Medulla oblongata (tissue), 1 donor: Measurements from ENCODE around the gene SBK1.

Source experiments
- DNase-seq: peaks from one replicate; pipeline ENCODE4 v3.0.0-alpha.2; 2015; ENCODE audit errors: extremely low spot score

The SBK1 gene

DNA sequence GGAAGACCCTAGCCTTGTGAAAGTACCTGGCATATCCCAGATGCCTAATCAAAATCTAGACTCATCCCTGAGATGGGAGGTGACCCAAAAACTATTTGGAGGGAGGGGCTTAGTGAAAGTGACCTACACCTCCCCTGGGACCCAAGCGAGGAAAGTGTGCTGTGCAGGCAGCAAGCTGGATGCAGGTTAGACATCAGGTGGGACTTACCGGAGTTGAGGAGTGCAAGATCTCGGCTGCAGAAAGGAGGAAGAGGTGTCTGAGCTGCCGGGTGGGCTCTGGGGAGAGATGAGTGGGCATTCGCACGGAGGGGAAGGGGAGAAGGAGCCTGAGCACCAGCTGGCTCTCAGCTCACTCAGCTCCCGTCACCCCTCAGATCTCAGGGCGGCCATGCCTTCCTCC, 10.3 kb upstream of the SBK1 start:
- DNase-seq = no peak

DNA sequence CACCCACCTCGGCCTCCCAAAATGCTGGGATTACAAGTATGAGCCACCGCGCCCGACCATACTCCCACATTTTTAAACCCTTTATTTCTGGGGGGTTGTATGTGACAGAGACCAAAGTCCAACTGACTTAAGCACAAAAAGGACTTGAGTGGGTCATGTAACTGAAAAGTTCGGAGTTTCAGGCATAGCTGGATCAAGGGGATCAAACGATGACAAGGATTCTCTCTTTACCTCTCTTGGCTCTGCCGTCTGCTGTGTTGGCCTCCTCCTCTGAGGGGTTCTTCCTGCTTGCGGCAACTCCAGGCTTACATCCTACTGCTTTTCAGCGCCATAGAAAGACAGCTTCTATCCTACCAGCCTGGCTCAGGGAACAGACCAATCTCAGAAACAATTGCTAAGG, 9.2 kb upstream of the SBK1 start:
- DNase-seq = no peak

DNA sequence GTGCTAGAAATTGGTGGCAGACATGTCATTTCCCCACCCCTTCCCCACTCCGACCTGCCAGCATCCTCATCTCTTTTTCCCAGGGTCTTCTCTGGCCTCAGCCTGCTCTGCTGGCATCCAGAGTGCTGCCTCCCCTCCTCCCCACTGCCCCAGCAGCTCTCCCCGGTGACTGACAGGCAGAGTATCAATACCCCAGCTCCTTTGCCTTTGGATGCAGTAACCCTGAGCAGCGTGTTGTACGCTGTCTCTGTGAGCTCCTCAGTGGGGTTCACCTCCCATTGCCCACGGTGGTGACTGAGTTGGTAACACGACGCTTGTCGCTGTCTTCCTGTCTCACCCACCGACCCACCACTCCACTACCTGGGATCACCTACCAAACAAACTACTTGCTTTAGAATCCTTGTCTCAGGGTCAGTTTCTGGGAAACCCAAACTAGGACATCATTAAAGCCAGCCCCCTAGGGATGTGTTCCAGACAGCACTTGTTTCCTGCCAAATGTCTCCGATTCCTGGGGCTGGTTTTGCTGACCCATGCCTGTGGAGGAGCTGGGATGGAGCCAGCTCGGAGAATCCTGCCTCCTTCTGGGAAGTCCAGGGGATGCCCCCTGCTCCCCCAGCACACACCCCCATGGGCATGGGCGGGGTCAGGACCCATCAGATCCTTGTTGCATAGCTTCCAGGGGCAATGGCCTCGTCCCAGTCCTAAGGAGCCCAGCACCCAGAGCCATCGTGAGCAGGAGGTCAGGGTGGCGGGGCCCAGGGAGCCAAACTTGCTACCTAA, 8.3 kb upstream of the SBK1 start:
- no peak for DNase-seq

- no peak for DNase-seq
Observed at GRCh38 chr16:28285649-28286048, 6.7 kb upstream of the SBK1 start.

- DNase-seq = no peak
Observed at GRCh38 chr16:28288114-28288513, 4.2 kb upstream of the SBK1 start.

GRCh38 chr16:28289048-28289447, 3.3 kb upstream of the SBK1 start:
- no peak for DNase-seq

GRCh38 chr16:28289939-28290858, 2.1 kb upstream of the SBK1 start:
- DNase-seq = no peak

DNA sequence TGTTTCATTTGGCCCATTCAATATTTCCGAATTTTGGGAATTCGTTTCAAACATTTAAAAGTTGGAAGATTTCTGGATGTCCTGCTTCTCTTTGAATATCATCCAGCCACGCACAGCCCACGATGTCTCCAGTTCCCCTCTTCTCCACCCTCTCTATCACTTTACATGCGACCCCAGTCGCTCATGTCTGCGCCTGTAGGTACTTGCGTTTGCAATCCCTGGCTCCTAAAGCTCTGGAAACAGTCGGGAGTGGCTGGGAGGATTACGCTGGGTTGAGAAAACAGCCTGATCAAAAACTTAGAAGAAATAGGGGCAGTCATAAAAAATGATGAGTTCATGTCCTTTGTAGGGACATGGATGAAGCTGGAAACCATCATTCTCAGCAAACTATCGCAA, 1.5 kb upstream of the SBK1 start:
- no peak for DNase-seq

DNA sequence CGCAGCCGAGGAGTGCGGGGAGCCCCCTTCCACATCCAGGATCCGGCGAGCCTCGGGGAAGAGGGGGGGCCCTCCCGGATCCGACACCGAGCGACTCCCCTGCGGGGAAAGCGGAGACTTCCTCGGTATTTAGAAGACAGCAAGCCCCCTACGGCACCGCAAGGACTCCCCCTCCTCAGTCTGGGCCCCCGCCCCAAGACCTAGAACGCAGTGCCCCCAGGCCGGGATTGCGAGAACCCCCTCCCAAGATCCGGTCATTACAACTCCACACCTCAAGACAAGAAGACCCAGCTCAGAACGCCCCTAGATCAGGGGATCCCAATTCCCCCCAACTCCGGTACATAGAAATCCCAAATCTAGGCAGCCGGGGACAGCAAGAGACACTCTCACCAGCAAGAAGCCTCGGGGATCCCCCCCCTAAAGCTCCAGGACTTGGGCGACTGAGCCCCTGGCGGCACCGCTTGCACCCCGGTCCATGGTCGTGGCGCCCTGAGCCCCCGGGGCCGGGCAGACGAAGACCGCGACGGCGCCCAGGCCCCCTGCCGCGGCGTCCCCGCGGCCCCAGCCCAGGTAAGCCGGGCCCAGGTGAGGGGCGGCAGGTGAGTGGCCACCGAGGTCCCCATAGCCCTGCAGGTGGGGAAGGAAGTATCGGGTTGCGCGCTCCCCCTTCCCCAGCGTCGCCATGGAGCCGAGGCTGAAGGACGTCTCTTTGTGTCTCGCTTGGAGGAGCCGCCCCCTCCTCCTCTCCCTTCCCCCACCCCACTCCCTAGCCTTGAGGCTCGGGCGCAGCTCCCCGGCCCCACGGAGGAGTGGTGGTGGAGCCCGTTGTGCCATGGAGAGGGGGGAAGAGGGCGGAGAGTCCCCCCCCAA, 641 bp downstream of the SBK1 start:
- DNase-seq = no peak

GRCh38 chr16:28293601-28293960, 1.3 kb downstream of the SBK1 start:
- no peak for DNase-seq

- no peak for DNase-seq
Observed at GRCh38 chr16:28294201-28294600, 1.9 kb downstream of the SBK1 start.

DNA sequence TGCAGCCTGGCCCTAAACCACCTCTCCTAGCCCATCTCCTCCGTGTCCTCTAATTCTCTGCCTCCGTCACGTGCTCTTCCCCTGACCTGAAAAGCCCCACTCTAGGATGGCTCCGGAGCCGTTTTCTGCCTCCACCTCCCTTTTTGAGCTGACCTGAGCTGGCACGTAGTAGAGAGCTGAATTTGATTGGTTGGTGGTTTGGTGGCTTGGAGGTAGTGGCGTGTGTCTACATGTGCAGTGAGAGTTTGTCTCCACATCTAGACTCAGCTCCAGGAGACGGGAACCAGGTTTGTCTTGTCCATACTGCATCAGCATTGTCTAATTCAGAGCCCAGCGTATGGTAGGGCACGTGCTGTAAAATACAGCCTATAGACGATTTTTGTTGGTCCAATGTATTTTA, 3.0 kb downstream of the SBK1 start:
- DNase-seq = no peak

DNA sequence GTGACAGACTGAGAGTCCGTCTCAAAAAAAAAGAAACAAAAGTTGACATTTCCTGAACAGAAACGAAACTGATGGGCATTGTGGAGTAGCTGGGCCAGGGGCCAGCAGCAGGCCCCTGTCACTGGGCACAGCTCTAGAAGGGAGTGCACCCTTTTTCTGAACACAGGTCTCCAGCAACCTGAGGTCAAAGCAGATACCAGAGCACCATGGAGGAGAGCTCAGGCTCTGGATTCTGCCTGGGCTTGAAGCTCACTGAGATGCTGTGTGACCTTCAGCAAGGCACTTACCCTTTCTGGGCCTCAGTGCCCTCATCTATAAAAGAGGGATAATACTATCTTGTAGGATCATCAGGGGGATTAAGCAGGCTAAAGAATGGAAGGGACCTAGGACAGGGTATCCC, 5.0 kb downstream of the SBK1 start:
- DNase-seq = no peak

- DNase-seq = no peak
Observed at GRCh38 chr16:28297784-28298510, 5.6 kb downstream of the SBK1 start.

GRCh38 chr16:28298511-28298878, 6.2 kb downstream of the SBK1 start:
- DNase-seq = no peak

DNA sequence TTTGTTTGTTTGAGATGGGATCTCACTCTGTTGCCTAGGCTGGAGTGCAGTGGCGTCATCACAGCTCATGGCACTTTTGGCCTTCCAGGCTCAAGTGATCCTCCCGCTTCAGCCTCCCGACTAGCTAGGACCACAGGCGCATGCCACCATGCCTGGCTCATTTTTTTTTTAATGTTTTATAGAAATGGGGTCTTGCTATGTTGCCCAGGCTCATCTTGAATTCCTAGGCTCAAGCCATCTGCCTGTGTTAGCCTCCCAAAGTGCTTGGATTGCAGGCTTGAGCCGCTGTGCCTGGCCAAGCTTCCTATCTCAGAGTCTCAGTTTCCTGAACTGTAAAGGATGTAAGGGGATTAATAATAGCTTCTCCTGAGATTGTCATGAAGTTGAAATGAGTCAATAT, 8.0 kb downstream of the SBK1 start:
- DNase-seq = no peak

- DNase-seq = no peak
Observed at GRCh38 chr16:28301154-28301553, 8.8 kb downstream of the SBK1 start.

GRCh38 chr16:28301620-28302019, 9.3 kb downstream of the SBK1 start:
- DNase-seq = no peak

DNA sequence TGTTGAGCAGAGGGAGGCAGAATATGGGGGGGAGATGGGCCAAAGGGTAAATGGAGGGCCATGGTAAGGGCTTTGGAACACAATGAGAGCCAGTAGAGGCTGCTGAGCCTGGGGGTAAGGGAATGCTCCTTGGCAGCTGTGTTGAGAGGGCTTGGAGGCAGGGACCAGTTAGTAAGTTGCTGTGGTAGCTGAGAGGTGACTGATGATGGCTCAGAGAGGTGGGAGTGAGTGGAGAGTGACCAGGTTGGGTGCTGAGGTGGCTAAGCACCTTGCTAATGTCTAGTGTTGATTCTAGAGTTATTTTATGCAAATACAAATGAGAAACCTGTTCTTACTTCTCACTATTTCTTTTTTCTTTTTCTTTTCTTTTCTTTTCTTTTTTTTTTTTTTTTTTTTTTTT, 10.8 kb downstream of the SBK1 start:
- DNase-seq = no peak

DNA sequence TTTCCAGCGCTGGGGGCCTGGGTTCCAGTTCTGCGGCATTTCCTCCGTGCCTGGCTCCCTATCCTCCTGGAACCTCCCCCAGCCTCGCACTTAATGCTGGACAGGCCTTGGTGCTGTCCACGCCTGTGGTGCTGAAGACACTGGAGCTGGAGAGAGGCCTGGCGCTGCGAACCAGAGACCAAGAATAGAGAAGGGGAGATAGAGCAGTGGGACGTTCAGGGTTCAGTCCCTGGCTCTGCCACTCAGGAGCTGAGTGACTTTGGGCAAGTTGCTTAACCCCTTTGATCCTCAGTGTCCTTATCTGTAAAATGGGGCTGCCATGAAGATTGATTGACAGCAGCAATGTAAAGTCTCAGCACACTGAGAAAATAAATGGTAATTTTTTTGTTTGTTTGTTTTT, 11.9 kb downstream of the SBK1 start:
- DNase-seq = no peak

GRCh38 chr16:28307936-28308335, 15.6 kb downstream of the SBK1 start:
- DNase-seq = no peak
